Measurements from ENCODE around the gene TYROBP. TPM values are rescaled to one million over a fixed set of nuclear protein-coding genes. Genes with fewer than 3 reads are reported as not detected.

Gene TYROBP
- total RNA-seq, 1 donor from 2014 or later = 31.5 TPM

DNA sequence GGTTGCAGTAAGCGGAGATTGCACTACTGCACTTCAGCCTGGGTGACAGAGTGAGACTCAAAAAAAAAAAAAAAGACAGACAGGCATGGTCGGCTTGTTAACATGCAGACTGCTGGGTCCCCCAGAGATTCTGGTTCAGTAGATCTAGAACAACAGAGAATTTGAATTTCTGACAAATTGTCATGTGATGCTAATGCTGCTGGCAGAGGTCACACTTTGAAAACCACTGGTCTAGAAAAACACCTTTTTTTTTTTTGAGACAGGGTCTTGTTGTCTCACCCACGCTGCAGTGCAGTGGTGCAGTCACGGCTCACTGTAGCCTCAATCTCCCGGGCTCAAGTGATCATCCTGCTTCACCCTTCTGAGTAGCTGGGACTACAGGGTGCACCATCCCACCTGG lies 20.4 kb upstream of the TYROBP start:
- Histone ChIP-seq H3K27me3 (no peaks in the 10 kb centered on the region), H3K4me3 (no peak overlapping the region), H3K4me1 (no peaks in the 10 kb centered on the region), H3K27ac (no peak overlapping the region), H3K36me3 (no peaks in the 10 kb centered on the region), H3K9me3 (no peaks in the 10 kb centered on the region)
- no peak for DNase-seq (ENCODE audit: low spot score in 2 of 2)
- intact Hi-C loops (cut with DNase I) = no loop called here
- TF ChIP-seq, protein P1, sequence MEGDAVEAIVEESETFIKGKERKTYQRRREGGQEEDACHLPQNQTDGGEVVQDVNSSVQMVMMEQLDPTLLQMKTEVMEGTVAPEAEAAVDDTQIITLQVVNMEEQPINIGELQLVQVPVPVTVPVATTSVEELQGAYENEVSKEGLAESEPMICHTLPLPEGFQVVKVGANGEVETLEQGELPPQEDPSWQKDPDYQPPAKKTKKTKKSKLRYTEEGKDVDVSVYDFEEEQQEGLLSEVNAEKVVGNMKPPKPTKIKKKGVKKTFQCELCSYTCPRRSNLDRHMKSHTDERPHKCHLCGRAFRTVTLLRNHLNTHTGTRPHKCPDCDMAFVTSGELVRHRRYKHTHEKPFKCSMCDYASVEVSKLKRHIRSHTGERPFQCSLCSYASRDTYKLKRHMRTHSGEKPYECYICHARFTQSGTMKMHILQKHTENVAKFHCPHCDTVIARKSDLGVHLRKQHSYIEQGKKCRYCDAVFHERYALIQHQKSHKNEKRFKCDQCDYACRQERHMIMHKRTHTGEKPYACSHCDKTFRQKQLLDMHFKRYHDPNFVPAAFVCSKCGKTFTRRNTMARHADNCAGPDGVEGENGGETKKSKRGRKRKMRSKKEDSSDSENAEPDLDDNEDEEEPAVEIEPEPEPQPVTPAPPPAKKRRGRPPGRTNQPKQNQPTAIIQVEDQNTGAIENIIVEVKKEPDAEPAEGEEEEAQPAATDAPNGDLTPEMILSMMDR (IDR thresholded peaks at IDR 0.05) = no peak

DNA sequence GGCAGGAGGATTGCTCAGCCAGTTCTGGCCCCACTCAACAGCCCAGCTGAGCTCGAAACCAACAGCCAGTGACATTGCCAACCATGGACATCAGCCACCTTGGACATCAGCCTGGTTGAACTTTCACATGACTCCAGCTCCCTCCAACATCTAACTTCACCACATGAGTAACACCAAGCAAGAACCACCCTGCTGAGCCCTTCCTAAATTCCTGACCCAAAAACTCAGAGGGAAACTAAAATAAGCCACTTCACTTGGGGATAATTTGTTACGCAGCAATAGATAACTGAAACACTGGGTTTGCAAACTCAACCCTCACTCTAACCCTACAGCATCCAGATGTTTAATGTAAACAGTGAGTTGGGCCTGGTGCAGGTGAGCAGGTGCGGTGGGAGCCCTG lies 17.4 kb upstream of the TYROBP start:
- no peaks in the 10 kb centered on the region for H3K36me3 ChIP-seq
- H3K27ac ChIP-seq = no peak overlapping the region
- H3K4me1 ChIP-seq = no peaks in the 10 kb centered on the region
- no peak overlapping the region for H3K4me3 ChIP-seq
- no peaks in the 10 kb centered on the region for H3K27me3 ChIP-seq
- intact Hi-C loops (cut with DNase I) = no loop called here
- no peaks in the 10 kb centered on the region for H3K9me3 ChIP-seq
- DNase-seq (ENCODE audit: low spot score in 2 of 2) = no peak
- TF ChIP-seq, protein P1 (IDR thresholded peaks at IDR 0.05) = no peak

DNA sequence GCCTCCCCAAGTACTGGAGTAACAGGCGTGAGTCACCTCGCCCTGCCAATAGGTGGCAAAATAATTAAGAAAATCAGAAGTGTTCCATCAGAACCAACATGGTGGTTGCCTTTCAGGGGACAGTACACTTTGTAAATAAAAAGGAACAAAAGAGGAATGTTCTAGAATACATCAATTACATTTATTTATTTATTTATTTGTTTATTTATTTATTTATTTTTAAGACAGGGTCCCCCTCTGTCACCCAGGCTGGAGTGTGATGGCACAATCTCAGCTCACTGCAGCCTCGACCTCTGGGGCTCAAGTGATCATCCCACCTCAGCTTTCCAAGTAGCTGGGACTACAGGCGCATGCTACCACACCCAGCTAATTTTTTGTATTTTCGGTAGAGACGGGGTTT lies 12.9 kb upstream of the TYROBP start:
- no peak overlapping the region for H3K27ac ChIP-seq
- TF ChIP-seq, protein P1 (IDR thresholded peaks at IDR 0.05) = no peak
- no peak for DNase-seq (ENCODE audit: low spot score in 2 of 2)
- no peaks in the 10 kb centered on the region for H3K36me3 ChIP-seq
- no peak overlapping the region for H3K4me3 ChIP-seq
- H3K27me3 ChIP-seq = no peaks in the 10 kb centered on the region
- H3K9me3 ChIP-seq = no peaks in the 10 kb centered on the region
- H3K4me1 ChIP-seq = no peaks in the 10 kb centered on the region
- intact Hi-C loops (cut with DNase I) = no loop called here

DNA sequence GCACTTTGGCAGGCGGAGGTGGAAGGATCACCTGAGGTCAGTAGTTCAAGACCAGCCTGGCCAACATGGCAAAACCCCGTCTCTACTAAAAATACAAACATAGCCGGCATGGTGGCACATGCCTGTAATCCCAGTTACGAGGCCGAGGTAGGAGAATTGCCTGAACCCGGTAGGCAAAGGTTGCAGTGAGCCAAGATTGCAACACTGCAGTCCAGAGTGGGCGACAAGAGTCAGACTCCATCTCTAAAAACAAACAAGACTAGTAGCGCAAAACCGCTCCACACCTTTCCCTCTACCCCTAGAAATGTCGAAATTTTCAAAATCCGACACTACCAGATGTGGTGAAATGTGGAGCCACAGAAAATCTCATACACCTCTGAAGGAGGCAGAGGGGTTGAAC lies 11.2 kb upstream of the TYROBP start:
- Histone ChIP-seq H3K4me3 (no peak overlapping the region), H3K27me3 (no peaks in the 10 kb centered on the region), H3K27ac (no peak overlapping the region), H3K4me1 (no peaks in the 10 kb centered on the region), H3K36me3 (no peaks in the 10 kb centered on the region), H3K9me3 (no peaks in the 10 kb centered on the region)
- intact Hi-C loops (cut with DNase I) = no loop called here
- TF ChIP-seq, protein P1 (IDR thresholded peaks at IDR 0.05) = no peak
- DNase-seq (ENCODE audit: low spot score in 2 of 2) = no peak

DNA sequence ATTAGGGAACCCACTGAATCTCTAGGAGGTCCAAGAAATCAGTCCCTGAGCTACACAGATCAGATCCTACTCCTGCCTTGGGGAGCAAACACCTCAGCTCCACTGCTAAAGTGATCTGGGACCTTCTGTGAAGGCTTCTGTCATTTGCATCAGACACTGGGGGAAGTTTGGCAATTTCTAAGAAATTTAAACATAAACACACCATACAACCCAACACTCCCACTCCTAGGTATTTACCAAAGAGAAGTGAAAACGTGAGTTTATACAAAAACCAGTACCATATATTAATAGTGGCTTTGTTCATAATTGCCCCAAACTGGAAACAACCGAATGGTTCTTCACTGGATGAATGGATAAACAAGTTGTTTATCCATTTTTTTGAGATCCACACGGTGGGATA lies 7.3 kb upstream of the TYROBP start:
- Histone ChIP-seq H3K27ac (no peak overlapping the region), H3K27me3 (no peaks in the 10 kb centered on the region), H3K4me3 (no peak overlapping the region), H3K36me3 (no peaks in the 10 kb centered on the region), H3K4me1 (no peaks in the 10 kb centered on the region), H3K9me3 (no peaks in the 10 kb centered on the region)
- intact Hi-C loops (cut with DNase I) = no loop called here
- no peak for DNase-seq (ENCODE audit: low spot score in 2 of 2)
- TF ChIP-seq, protein P1 (IDR thresholded peaks at IDR 0.05) = no peak

- intact Hi-C loops (cut with DNase I) = no loop called here
- TF ChIP-seq, protein P1 (IDR thresholded peaks at IDR 0.05) = no peak
Observed at GRCh38 chr19:35913589-35913988, 5.5 kb upstream of the TYROBP start.

More at GRCh38 chr19:35913589-35913988, 5.5 kb upstream of the TYROBP start:
- no peak overlapping the region for H3K27ac ChIP-seq
- H3K27me3 ChIP-seq = no peaks in the 10 kb centered on the region
- no peak for DNase-seq (ENCODE audit: low spot score in 2 of 2)
- no peak overlapping the region for H3K4me3 ChIP-seq
- no peaks in the 10 kb centered on the region for H3K36me3 ChIP-seq
- H3K4me1 ChIP-seq = no peaks in the 10 kb centered on the region
- no peaks in the 10 kb centered on the region for H3K9me3 ChIP-seq
